K562 (cell line): ENCODE results near the gene LRMDA.

Experiments used
- BRF1 ChIP-seq: IDR thresholded peaks from 3 replicates; pipeline ENCODE4 v1.6.1; 2011; ENCODE audit warnings: borderline replicate concordance, mild to moderate bottlenecking; ENCODE audit not compliant: insufficient read length; ENCODE audit errors: extremely low read depth
- EP300 ChIP-seq: IDR thresholded peaks from 2 replicates; pipeline ENCODE4 v1.6.1; 2012; ENCODE audit warnings: low read length, improper control_type of control experiment
- ESRRA ChIP-seq: fragments of 450-650 bp; IDR thresholded peaks from 2 replicates; pipeline ENCODE4 v1.6.1; 2014; ENCODE audit warnings: low read depth, mild to moderate bottlenecking, moderate library complexity, borderline replicate concordance
- EZH2 ChIP-seq: IDR thresholded peaks from 2 replicates; pipeline ENCODE4 v1.6.1; 2012; ENCODE audit warnings: low read depth, mild to moderate bottlenecking, inconsistent platforms, low read length, borderline replicate concordance
- GATAD2B ChIP-seq: fragments of 450-650 bp; IDR thresholded peaks from 2 replicates; pipeline ENCODE4 v1.6.1; 2017; ENCODE audit warnings: mild to moderate bottlenecking, borderline replicate concordance
- PREB ChIP-seq: sonication (generic); formaldehyde crosslinking; IDR thresholded peaks from 2 replicates; pipeline ENCODE4 v1.8.1; 2023; ENCODE audit warnings: mild to moderate bottlenecking, missing genetic modification reagents
- SAP30 ChIP-seq: fragments of 200-600 bp; sonication (generic); IDR thresholded peaks from 2 replicates; pipeline ENCODE4 v1.6.1; 2012; ENCODE audit warnings: borderline replicate concordance, low read depth, mild to moderate bottlenecking, moderate library complexity, low read length, control low read depth, inconsistent platforms; ENCODE audit not compliant: insufficient read depth, poor library complexity, severe bottlenecking
- SMARCA4 ChIP-seq: fragments of 450-650 bp; IDR thresholded peaks from 2 replicates; pipeline ENCODE4 v1.6.1; 2016
- SOX6 ChIP-seq: fragments of 450-650 bp; IDR thresholded peaks from 2 replicates; pipeline ENCODE4 v1.6.1; 2014; ENCODE audit warnings: mild to moderate bottlenecking
- ZNF3 ChIP-seq: fragments of 250-450 bp; sonication (Bioruptor Pico); IDR thresholded peaks from 2 replicates; pipeline ENCODE4 v1.5.0; 2021; ENCODE audit warnings: mild to moderate bottlenecking, moderate library complexity

DNA sequence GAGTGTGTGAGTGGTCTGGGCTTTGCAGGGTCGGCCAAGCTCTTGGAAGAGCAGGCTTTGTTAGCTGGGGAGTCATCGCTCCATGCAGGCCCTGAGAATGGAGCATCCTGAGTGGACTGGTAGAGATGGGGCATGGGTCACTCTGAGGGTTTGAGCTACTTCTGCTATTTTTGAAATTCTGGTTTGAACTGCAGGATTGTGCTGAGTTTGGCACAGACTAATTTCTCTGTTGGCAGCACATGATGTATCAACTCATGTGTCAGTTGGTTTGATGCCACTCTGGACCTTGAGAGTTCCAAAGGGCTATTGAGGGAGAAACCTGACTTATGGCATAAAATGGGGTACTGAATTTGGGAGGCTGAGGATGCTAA lies 56.3 kb downstream of the LRMDA start:
- TF ChIP-seq SMARCA4 (no peak), EZH2 (no peak), ZNF3 (CRISPR knock-in tag) (no peak), SAP30 (no peak), SOX6 (no peak), EP300 (no peak), BRF1 (no peak), GATAD2B (no peak), ESRRA (no peak), PREB (CRISPR knock-in tag) (no peak)
